Stimulated activated naive CD8-positive, alpha-beta T cell treated with anti-CD3 and anti-CD28 coated beads, Interleukin-15, Interleukin-2, amounts not matched to agents 100 U/mL and 50 U/mL, for 24 hours (primary cell): ENCODE measurements around the gene SCN10A.

ENCODE experiments used
- ATAC-seq: fragments of 150-1000 bp; cut with Tn5 transposase; one replicate; pipeline ENCODE4 v1.10.0; 2021
- DNase-seq: peaks from one replicate; pipeline ENCODE4 v3.0.0; 2021

The SCN10A gene

DNA sequence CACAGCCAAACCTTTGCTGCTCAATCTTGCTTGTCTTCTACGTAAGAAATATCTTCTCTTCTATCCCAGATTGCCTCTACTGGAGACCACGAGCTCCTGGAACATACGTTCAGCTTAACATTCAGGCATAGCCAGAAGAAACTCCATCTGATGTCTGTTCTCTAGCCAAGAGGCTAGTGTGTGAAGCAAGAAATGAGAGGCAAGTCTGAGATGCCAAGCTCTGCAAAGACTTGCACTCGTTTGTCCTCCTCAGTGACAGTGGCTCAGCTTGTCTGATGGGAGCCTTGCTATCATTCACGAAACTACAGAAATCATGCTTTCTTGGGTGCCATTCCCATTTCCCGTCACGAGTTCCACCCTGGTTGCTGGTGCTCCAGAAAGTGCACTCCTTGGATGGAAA lies at the start of gene SCN10A:
Gene SCN10A (minus strand): TSS at position 192 of the 400 bp plus-strand sequence. CDS start 22,207 bp downstream, outside the sequence.
- no peak for DNase-seq

DNA sequence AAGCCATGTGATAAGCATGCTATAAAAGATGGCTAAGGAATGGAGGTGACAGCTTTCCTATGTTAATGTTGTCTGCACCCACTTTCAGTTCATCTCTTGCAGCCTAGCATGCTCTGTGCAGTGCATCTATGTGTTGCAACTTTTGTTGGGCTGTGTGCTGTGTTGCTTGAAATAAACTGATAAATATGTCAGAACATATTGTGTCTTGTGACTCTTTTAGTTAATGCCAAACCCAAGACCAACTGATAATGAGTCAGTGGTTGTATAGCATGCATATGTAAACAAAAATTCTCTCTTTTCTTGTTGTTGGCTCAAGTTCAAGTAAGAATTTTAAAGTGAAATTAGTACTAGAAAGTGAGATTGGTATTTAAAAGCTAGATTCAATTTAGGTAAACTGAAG lies 37.0 kb upstream of the SCN10A start:
- ATAC-seq = no peak
- DNase-seq = no peak

More for the DNA sequence above, at the start of gene SCN10A:
- no peak for ATAC-seq

DNA sequence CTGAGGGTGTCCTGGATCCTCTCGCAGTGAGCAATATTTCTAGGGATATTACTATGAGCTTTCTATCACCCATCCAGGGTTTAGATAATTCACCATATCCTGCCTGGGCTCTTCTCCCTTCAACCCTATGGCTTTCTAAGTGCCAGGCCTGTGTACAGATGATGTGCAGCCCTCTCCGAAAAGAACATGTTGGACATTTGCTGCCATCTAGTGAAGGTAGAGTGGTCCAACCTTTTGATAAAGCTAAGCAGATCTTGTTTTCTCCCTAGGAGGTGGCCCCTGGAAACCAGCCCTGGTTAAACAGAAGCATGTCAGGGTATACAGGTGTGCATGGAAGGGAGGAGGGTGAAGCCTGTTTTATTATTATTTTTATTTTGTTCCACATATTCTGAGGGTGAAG lies 27.9 kb upstream of the SCN10A start:
- DNase-seq = no peak
- ATAC-seq = no peak

DNA sequence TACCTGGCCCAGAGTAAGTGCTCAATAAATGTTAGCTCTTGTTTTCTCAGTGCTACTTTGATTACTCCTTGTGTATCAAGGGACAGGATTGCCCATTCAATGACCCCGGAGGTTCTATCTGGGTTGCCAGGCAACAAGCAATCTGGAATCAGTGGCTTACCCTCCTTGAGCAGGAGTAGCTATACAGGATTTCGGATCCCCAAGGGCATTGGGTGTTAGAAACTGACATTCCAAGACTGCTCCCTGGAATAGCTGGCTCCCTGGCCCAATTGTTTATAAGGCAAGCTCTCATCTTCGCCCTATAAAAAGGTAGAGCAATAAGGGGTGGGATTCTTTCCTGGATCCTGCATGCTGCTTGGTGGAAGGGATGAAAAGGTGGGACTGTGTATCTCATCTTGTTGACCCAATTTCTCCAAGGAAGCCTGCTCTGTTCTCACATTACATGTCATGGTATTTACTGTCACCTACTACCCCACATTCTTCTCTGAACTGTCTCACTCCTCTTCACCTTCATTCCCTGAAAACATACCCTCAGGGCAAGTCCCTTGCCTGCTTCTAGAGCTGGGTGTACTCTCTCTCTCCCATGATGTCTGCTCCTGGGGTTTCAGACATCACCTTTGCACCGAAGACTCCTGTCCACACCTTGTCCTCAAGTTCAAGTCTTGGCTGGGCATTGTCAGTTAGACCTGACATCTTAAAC lies 26.4 kb upstream of the SCN10A start:
- ATAC-seq (no peak), DNase-seq (no peak)

DNA sequence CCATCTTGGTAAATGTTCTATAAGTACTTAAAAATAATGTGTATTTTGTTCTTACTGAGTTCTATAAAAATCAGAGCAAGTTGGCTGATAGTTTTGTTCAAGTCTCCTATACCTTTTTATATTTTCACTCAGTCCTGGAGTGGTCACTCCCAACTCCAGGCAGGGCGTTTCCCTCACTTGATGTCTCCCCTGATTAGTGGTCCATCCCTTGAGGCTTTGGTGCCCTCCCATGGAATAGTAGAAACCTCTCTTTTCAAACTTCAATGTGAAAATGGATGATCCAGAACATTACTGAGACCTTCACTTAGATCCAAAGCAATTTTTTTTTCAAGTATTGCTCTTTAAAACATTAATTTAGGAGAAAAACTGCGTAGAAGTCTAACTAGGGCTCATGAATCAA lies 25.0 kb upstream of the SCN10A start:
- ATAC-seq = no peak

DNA sequence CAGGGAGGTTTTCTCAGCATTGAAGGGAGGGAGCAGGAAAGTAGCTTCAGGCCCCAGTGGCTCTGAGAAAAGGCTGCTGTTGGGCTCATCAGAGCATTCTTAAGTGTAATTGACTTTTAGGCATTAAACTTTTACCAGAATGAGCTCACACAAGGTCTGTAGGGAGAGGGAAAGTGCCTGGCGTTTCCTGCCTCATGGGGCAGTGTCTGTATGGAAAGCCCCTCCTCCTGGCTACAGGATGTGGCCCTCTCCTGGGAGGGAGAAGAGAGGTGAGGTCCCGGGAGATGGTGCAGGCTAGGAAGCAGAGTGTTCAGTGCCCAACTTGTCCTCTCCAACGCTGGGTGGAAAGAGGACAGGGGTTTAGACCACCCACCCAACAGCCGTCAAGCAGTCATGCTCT lies 21.3 kb upstream of the SCN10A start:
- DNase-seq (no peak), ATAC-seq (no peak)

More for the DNA sequence above, 25.0 kb upstream of the SCN10A start:
- DNase-seq = no peak

DNA sequence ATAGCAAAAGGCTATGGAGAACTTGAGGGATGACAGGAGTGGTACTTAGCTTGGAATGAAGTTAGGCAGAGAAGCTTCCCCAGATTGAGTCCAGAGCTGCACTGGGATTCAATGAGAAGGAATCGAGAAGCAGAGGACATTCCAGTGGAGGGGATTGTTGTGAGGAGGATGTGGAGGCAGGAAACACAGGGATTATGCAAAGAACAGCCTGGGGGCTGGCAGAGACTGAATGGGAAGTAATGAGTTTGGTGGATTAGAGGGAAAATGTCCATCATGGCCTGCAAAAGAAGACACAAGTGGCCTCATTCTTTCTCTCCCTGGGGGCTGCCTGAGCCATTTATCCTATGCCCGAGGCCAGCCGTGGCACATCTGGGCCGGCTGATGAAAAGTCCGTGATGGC lies 20.5 kb upstream of the SCN10A start:
- DNase-seq (no peak), ATAC-seq (no peak)

DNA sequence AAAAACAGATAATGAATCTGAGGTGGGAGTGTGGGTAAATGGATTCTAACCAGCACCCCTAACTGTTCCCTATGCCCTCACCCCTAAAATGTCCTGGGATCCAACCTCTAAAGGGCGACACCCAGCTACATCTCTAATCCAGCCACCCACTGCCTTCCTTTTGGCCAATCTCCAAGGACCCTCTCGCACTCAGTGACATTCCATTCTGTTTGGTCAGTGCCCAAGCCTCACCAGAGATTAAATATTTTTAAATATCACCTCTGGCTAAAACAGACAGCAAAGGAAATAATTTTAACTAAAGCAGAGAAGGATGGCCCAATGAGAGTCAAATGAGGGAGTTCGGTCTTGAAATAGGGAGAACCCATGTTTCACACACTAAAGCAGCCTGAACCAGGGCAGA lies 19.9 kb upstream of the SCN10A start:
- ATAC-seq (no peak), DNase-seq (no peak)

DNA sequence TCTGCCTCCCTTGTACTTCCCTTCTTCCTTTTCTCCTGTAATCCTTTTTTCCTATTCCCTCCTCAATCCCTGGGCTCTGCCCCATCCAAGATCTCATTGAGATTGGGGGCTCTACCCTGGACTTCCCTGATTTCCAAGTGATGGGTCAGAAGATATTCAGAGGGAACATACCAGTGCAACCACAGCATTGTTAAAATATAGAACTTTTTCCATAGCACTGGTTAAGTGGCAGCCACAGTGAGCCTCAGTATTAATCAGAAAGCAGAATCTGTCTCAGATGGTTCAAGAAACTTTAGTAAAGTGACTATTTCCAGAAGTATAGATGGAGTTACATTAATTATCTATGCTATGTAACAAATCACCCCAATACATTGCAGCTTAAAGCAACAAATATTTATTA lies 18.7 kb upstream of the SCN10A start:
- no peak for DNase-seq
- peak; percentile 59 for ATAC-seq

DNA sequence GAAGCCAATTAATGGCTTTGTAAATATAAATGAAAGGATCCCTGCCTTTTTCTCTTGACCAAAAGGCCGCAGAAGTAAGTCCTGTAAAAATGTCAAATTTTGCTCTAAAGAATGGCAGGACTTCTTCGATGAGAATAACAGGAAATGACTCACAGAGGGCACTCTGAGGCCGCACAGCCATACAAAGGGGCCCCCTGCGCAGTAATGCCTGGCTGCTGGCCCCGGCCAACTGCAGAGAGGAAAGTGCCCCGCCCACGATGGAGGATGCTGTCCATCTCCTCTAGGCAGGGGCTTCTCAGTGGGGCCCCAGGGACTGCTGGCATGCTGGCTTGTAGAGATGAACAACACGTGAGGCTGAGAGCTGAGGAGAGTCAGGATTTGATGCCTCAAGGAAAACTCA lies 18.1 kb upstream of the SCN10A start:
- DNase-seq (peak; percentile 65), ATAC-seq (peak; percentile 92)

DNA sequence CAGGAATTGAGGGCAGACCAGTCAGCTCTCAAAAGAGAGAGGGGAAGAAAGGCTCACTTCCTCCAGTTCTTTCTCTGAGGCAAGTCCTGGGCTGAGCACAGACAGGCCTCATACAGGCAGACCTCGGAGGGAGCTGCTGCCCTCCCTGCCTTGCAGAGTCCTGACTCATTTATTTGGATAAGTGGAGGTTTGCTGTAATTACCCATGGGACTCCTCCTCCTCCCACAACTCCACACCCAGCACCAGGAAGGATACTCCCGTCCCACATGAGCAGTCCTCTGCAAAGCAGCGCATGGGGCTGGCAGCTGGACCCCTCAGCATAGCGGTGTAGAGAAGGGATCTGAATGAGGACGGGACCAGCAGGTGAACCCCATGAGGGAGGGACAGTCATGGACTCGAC lies 13.4 kb upstream of the SCN10A start:
- DNase-seq (no peak), ATAC-seq (no peak)

DNA sequence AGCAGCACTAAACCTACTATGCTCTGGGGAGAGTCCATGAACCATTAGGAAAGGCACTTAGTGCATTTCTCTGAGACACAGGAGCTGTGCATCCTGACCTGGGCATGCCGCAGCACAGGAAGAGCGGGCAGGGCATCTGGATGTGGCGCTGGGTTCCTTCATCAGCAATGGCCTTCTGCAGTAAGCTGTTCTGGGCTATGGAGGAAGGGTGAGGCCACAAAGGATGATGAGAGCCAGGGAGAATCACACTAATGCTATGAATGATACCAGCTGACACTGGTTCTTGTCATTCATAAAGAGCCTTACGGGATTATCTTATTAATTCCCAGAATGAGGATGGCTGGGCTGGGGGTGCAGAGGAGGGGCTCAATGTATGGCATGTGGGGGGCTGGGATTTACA lies 12.7 kb upstream of the SCN10A start:
- no peak for ATAC-seq
- DNase-seq = no peak

DNA sequence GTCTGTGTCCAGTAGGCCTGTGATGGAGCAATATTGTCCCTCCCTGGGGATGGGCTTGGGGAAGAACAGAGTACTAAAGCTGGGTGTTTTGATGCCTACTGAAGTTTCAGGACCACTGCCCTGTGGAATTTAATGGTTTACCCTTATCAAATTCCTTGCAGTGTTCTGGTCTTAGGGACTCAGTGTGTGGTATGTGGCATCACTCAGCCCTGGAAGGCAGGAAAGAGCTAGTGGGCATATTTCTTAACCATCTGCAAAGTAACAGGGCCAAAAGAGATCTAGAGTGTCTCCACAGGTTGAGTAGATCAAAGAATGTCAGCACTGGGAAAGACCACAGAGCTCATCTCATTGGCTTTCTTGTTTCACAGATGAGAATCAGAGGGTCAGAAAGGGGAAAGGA lies 11.8 kb upstream of the SCN10A start:
- no peak for ATAC-seq
- DNase-seq = no peak

DNA sequence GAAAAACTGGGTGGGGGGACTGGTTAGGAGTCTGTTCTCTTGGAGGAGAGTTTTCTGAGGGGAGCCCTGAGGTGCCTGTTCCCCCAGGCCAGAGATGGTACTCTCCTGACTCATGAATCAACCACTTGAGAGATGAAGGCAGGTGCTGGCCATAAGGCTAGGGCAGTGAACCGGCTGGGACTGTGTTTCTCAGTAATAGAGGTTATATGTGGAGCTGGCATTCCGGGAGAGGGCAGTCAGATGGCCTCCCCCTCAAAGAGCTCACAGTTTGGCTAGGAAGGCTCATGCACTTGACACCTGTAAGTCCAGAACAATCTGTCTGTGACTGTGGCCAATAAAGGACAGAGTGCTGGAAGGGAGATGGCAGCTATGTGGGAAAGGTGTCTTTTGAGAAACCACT lies 10.0 kb upstream of the SCN10A start:
- no peak for DNase-seq
- no peak for ATAC-seq

DNA sequence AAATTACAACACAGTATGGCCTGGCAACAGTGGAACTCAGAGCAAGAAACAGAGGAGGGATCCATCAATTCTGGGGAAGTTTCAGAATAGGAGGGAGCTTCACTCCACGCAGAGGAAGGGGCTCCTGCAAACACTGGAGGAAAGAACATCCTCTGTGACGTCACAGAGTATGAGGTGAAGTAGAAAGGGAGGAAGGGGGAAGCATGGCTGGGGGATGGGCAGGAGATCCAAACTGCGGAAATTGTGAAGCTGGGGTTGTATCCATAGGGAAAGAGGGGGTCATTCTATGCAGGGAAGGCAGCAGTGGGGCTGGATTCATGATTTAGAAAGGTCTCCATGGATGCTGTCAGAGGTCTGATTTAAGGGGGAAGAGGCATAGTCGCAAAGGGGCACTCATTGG lies 8.3 kb upstream of the SCN10A start:
- DNase-seq (no peak), ATAC-seq (no peak)

DNA sequence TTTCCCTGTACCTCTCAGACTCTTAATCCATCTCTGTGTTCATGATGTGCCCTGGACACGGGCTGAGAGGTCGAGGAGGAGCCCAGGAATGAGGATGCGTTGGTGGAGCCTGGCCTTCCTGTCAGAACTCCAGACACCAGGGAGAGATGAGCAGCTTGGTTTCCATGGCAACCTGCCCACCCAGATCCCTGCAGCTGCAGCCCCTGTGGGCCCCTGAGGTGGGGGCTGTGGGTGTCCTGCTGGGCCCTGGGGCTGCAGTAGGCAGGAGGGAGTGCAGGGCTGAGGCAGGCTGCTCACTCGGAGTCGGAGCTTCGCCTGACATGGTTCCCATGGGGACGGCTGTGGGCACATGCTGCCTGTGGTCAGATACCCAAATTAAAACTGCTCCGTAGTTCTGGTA lies 7.7 kb upstream of the SCN10A start:
- no peak for DNase-seq
- ATAC-seq = no peak

DNA sequence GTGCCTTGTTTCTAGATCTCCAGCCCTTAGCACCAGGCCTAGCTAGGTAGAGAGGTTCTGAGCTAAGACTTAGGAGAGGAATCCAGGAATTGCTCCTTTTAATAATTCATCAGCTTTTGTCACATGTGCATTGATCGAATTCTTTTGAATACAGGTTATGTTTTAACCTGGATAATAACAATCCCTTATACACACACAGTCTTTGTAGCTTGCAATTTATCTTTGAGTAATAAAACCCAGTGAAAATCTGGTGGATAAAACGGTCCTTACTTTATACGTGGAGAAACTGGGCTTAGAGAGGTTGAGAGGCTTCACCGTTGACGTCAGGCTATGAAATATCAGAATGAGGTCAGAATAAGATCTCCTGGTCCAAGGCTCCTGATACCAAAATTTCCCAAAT lies 7.2 kb upstream of the SCN10A start:
- DNase-seq (no peak), ATAC-seq (no peak)

DNA sequence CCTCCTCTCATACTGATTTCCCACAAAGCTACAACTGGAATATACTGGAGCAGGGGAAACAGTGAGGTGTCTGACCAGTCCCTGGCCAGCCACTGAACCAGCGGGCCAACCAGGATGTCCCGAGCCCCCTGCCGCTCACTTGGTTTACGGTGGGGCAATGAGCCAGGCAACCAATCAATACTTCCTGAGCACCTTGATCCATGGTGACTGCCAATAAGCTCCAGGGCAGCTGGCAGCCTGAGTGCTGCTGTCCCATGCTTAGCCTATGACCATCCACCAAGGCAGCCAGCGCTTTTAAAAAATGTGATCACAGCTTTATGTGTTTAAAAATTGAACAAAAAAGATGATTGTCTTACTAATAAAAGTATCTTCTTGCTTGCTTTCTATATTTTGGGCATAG lies 4.2 kb downstream of the SCN10A start:
- no peak for ATAC-seq
- DNase-seq = no peak

DNA sequence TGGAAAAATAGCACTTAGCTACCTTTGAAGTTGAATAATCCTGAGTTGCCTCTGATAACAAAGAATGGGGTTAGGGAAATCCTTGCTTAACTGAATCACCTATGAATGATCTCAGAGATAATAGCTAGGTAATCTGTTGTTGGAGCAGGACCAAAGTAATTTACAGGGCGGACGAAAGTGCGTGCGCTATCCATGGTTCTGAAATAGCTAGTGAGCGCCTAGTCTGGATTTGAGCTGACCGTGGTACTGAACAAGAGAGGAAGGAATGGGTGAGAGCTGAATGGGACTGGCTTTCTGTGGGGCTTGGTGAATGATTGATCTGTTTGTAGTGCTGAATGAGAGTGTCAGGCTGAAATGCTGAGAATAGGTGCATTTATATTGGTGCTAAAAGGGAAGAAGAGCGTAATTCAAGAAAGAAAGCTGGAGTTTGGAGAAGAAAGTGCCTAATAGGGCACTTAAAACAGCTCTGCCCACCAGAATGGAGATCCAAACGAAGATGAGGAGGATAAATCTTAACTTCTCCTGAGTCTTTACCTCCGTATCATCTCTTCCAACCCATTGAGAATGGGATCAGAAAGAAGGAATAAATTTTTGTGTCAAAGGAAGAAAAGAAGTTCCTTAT lies 10.1 kb downstream of the SCN10A start:
- peak; percentile 45 for DNase-seq
- no peak for ATAC-seq

DNA sequence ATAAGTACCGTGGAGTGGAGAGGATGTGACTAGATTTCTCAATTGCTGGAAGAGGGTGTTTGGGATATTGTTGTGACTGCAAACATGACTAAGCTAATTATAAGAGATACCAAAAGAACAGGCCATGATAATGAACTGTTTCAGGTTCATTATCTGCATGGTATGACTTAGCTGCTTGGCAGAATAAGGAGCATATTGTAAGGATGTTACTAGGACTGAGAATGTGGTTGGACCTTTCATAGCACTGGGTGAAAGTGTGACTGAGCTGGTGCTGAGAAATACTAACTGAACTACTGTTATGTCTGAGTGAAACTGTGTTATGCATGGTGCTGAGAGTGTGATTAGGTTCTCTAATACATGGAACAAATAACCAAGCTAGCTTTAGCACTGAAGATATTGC lies 11.0 kb downstream of the SCN10A start:
- DNase-seq (no peak), ATAC-seq (no peak)

DNA sequence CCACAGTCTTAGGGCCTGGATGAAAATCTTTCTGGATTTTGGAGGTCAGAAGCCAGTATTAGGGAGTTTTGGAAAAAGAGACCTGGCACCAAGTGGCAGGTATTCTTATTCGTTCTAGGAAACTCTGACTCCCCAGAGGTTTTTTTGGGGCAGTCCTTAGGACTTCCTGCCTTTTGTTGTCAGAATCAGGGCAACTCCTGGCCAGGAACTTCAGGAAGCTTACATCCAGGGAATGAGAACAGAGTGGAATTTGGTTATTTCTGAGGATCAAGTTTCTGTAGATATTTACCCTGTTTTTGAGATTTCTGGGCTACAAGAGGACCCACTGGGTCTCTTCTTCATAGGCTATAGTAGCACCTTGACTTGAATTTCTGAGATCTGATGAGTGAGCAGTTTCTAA lies 15.5 kb downstream of the SCN10A start:
- DNase-seq (no peak), ATAC-seq (no peak)

DNA sequence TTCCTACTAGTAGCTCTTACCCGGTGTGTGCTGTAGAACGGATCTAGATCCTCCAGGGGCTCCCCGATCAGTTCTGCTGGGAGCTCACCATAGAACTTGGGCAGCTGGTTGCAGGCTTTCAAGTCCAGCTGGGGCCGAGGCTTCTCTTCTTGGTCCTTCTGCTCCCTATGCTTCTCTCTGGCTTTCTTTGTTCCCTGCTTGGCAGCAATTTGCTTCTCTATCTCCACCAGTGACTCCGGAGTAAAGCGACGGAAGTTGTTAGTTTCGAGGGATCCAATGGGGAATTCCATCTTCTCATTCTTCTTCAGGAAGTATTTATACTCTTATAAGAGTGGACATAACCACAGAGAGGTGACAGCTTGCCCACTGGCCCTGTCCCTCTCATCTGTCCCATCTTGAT lies 22.3 kb downstream of the SCN10A start:
- ATAC-seq (no peak), DNase-seq (no peak)

DNA sequence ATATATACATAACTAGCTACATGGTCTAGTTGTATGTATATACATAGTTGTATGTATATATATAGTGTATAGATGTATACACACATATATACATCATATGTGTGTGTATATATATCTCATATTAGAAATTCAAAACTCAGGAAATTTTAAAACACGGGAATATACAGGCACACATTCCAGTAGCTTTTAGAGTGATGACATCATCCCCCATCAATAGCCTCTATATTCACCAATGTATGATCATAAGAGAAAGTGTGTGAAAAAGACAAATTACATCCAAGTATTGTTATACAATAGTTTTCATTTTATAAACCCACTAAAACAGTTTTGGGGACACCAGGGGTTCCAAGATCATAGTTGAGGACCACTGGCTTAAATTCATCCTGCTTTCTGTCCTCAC lies 23.0 kb downstream of the SCN10A start:
- no peak for ATAC-seq

DNA sequence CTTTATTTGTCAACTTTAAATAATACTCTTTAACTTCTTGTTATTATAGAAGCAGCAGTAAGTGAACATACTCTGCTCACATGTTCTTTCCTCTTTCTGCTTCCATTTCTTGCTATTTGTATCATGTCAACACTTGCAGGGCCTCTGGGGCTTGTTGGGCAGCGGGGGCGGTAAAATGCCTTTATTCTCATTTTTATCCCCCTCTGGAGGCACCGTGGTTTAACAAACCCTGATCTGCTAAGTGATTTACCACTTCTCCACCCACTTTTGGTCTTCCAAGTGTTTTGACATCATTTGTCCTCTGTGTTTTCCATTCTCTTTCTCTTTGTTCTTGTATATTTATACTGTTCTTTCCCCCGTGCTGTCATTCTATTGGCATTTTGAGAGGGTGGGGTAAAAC lies 33.9 kb downstream of the SCN10A start:
- DNase-seq = no peak
- ATAC-seq = no peak

More for the DNA sequence above, 23.0 kb downstream of the SCN10A start:
- no peak for DNase-seq
